ENCODE results near the gene SAMD3. TPM values are rescaled to one million over a fixed set of nuclear protein-coding genes. Genes with fewer than 3 reads are reported as not detected.

SAMD3 gene
- total RNA-seq, 1 experiment from 2014 or later = not detected

- in situ Hi-C loops (cut with HindIII; ENCODE audit: low pct_unique_long_range_greater_than_20kb, low sequenced_read_pairs) (no loop called here), intact Hi-C loops (cut with micrococcal nuclease; ENCODE audit: unreplicated experiment) (no loop called here)
- Histone ChIP-seq H3K4me3 (ENCODE audit: low read depth in 2 of 2, low read length in 2 of 2) (no peak overlapping the region), H3K27ac (ENCODE audit: low read length) (no peak overlapping the region), H3K27me3 (ENCODE audit: control insufficient read depth, insufficient read depth, low read length) (no peaks in the 10 kb centered on the region), H3K9me3 (ENCODE audit: control insufficient read depth, insufficient read depth, low read depth, low read length) (no peaks in the 10 kb centered on the region), H3K36me3 (ENCODE audit: control insufficient read depth, insufficient read depth, low read length) (no peaks in the 10 kb centered on the region), H3K4me1 (ENCODE audit: control insufficient read depth, insufficient read depth, low read length) (no peaks in the 10 kb centered on the region)
- no peak for TF ChIP-seq SIN3A (IDR thresholded peaks at IDR 0.05; ENCODE audit: borderline replicate concordance, insufficient read depth, low read depth, low read length)
- no peak for TF ChIP-seq REST (IDR thresholded peaks at IDR 0.05; ENCODE audit: insufficient read depth in 1 of 2, low read depth in 2 of 2, low read length in 1 of 2)
- TF ChIP-seq CTCF (IDR thresholded peaks at IDR 0.05) = no peak
- no peak for TF ChIP-seq TCF7L2 (IDR thresholded peaks at IDR 0.05; ENCODE audit: low read depth, low read length)
- TF ChIP-seq POLR2AphosphoS5 (IDR thresholded peaks at IDR 0.05; ENCODE audit: low read depth, low read length) = no peak
- no peak for DNase-seq (ENCODE audit: low read depth, low spot score)
- CTCF ChIA-PET = no interaction called here
- BruUV-seq (replicated peaks) = no TSS peak
- POLR2A ChIA-PET = no interaction called here
- ATAC-seq = no peak
Measured at GRCh38 chr6:130113201-130113710, 109.5 kb downstream of the SAMD3 start.

- in situ Hi-C loops (cut with HindIII; ENCODE audit: low pct_unique_long_range_greater_than_20kb, low sequenced_read_pairs) = no loop called here
- Histone ChIP-seq H3K4me1 (ENCODE audit: control insufficient read depth, insufficient read depth, low read length) (no peaks in the 10 kb centered on the region), H3K4me3 (ENCODE audit: low read depth in 2 of 2, low read length in 2 of 2) (no peak overlapping the region), H3K27me3 (ENCODE audit: control insufficient read depth, insufficient read depth, low read length) (no peaks in the 10 kb centered on the region), H3K36me3 (ENCODE audit: control insufficient read depth, insufficient read depth, low read length) (no peaks in the 10 kb centered on the region), H3K27ac (ENCODE audit: low read length) (no peak overlapping the region), H3K9me3 (ENCODE audit: control insufficient read depth, insufficient read depth, low read depth, low read length) (no peaks in the 10 kb centered on the region)
- intact Hi-C loops (cut with micrococcal nuclease; ENCODE audit: unreplicated experiment) = no loop called here
- ChIA-PET CTCF (no interaction called here), POLR2A (no interaction called here)
- ATAC-seq = no peak
- no peak for DNase-seq (ENCODE audit: low read depth, low spot score)
- no TSS peak for BruUV-seq (replicated peaks)
- TF ChIP-seq TCF7L2 (IDR thresholded peaks at IDR 0.05; ENCODE audit: low read depth, low read length) (no peak), REST (IDR thresholded peaks at IDR 0.05; ENCODE audit: insufficient read depth in 1 of 2, low read depth in 2 of 2, low read length in 1 of 2) (no peak), CTCF (IDR thresholded peaks at IDR 0.05) (no peak), POLR2AphosphoS5 (IDR thresholded peaks at IDR 0.05; ENCODE audit: low read depth, low read length) (no peak), SIN3A (IDR thresholded peaks at IDR 0.05; ENCODE audit: borderline replicate concordance, insufficient read depth, low read depth, low read length) (no peak)
Measured at GRCh38 chr6:130111031-130111430, 111.7 kb downstream of the SAMD3 start.

All from Panc1 (cell line).